Left ventricle myocardium superior (tissue), 1 donor: ENCODE data around the gene AFF3. TPM values are rescaled to one million over a fixed set of nuclear protein-coding genes. Genes with fewer than 3 reads are reported as not detected.

Source experiments
- ATAC-seq: fragments of 200-7000 bp; cut with Tn5 transposase; one replicate; pipeline ENCODE4 v1.9.1; 2020; ENCODE audit warnings: mild to moderate bottlenecking, moderate library complexity
- DNase-seq: peaks from one replicate; pipeline ENCODE4 v3.0.0-alpha.2; 2020
- intact Hi-C: fragments of 100-400 bp; cut with micrococcal nuclease; formaldehyde crosslinking; loops from one replicate; pipeline ENCODE4 v1.11.0; 2022
- total RNA-seq: library from RNA; stranded (reverse); fragmentation: NEBNext Ultra II Directional; extraction: Animal tissue kit (Norgen Biotek cat#: 25700); gene quantifications from one replicate; pipeline ENCODE4 v1.2.1, GENCODE V29; 2021
- donor health status: DM: no; HTN: yes; CAD: no; lungs with severe emphysema.

AFF3 gene
- total RNA-seq, 1 donor from 2014 or later: 10.0 TPM

GRCh38 chr2:99922664-99923063 lies 219.7 kb downstream of the AFF3 start:
- intact Hi-C loops: no loop called here
- ATAC-seq (peak; percentile 83), DNase-seq (no peak)

GRCh38 chr2:99921903-99922302 lies 220.5 kb downstream of the AFF3 start:
- intact Hi-C loops: no loop called here
- DNase-seq (no peak), ATAC-seq (no peak)

- DNase-seq (no peak), ATAC-seq (no peak)
- intact Hi-C loops: no loop called here
Observed at GRCh38 chr2:99918389-99918788, 224.0 kb downstream of the AFF3 start.

GRCh38 chr2:99915108-99915675 lies 227.2 kb downstream of the AFF3 start:
- ATAC-seq (no peak), DNase-seq (no peak)
- intact Hi-C loops: no loop called here

GRCh38 chr2:99911736-99912135 lies 230.7 kb downstream of the AFF3 start:
- ATAC-seq: no peak
- intact Hi-C loops: no loop called here
- no peak for DNase-seq

GRCh38 chr2:99910902-99911301 lies 231.5 kb downstream of the AFF3 start:
- no peak for ATAC-seq
- intact Hi-C loops: no loop called here
- no peak for DNase-seq

- DNase-seq: no peak
- intact Hi-C loops: no loop called here
- no peak for ATAC-seq
Observed at GRCh38 chr2:99905636-99906035, 236.8 kb downstream of the AFF3 start.

- no peak for DNase-seq
- intact Hi-C loops: no loop called here
- ATAC-seq: no peak
Observed at GRCh38 chr2:99905025-99905424, 237.4 kb downstream of the AFF3 start.

GRCh38 chr2:99903981-99904380 lies 238.4 kb downstream of the AFF3 start:
- no peak for DNase-seq
- ATAC-seq: no peak
- intact Hi-C loops: no loop called here

GRCh38 chr2:99900556-99900955 lies 241.8 kb downstream of the AFF3 start:
- ATAC-seq: peak; percentile 91

GRCh38 chr2:99899882-99900281 lies 242.5 kb downstream of the AFF3 start:
- no peak for ATAC-seq

More at GRCh38 chr2:99900556-99900955, 241.8 kb downstream of the AFF3 start:
- intact Hi-C loops: no loop called here
- peak; percentile 43 for DNase-seq

GRCh38 chr2:99899058-99899855 lies 243.1 kb downstream of the AFF3 start:
- intact Hi-C loops: no loop called here
- DNase-seq: no peak
- no peak for ATAC-seq

More at GRCh38 chr2:99899882-99900281, 242.5 kb downstream of the AFF3 start:
- intact Hi-C loops: no loop called here
- DNase-seq: no peak

GRCh38 chr2:99898336-99899048 lies 243.9 kb downstream of the AFF3 start:
- no peak for ATAC-seq
- no peak for DNase-seq
- intact Hi-C loops: no loop called here

GRCh38 chr2:99891428-99891780 lies 251.0 kb downstream of the AFF3 start:
- ATAC-seq (no peak), DNase-seq (no peak)
- intact Hi-C loops: no loop called here

- ATAC-seq (peak; percentile 83), DNase-seq (peak; percentile 41)
- intact Hi-C loops: no loop called here
Observed at GRCh38 chr2:99890568-99891427, 251.6 kb downstream of the AFF3 start.

- ATAC-seq: no peak
- DNase-seq: no peak
- intact Hi-C loops: no loop called here
Observed at GRCh38 chr2:99888617-99889016, 253.8 kb downstream of the AFF3 start.

GRCh38 chr2:99886418-99886817 lies 256.0 kb downstream of the AFF3 start:
- intact Hi-C loops: no loop called here
- no peak for DNase-seq
- no peak for ATAC-seq

GRCh38 chr2:99883358-99883757 lies 259.0 kb downstream of the AFF3 start:
- ATAC-seq: no peak
- intact Hi-C loops: no loop called here
- DNase-seq: no peak

- no peak for DNase-seq
- intact Hi-C loops: no loop called here
- peak; percentile 52 for ATAC-seq
Observed at GRCh38 chr2:99881901-99882591, 260.3 kb downstream of the AFF3 start.
